Adrenal gland (tissue), 12 donors: ENCODE results near the gene EMILIN1. TPM values are rescaled to one million over a fixed set of nuclear protein-coding genes. Genes with fewer than 3 reads are reported as not detected.

ENCODE experiments used
- DNase-seq, 7 donors: peaks; one replicate each; pipeline ENCODE4 v3.0.0-alpha.2; 2019 to 2020
- H3K27ac ChIP-seq, 5 donors: fragments of 200-600 bp; sonication (generic) in 4 of 5; 1 replicate in 3 of 5; 2 replicates in 2 of 5; pipeline versions ENCODE4 v1.5.1 to v1.8.0; 2016 to 2020; ENCODE audit warnings: mild to moderate bottlenecking in 1 of 5
- H3K27me3 ChIP-seq: fragments of 200-600 bp; 2 replicates; pipeline ENCODE4 v1.8.0; 2021
- H3K36me3 ChIP-seq, 2 donors: fragments of 200-600 bp; replicated peaks in 1 of 2; 1 replicate in 1 of 2; 2 replicates in 1 of 2; pipeline versions ENCODE4 v1.5.1 to v1.8.0; 2018 to 2022
- H3K4me1 ChIP-seq, 2 donors: fragments of 200-600 bp; replicated peaks in 1 of 2; 1 replicate in 1 of 2; 2 replicates in 1 of 2; pipeline versions ENCODE4 v1.5.1 to v1.8.0; 2018 to 2021
- H3K4me3 ChIP-seq, 4 donors: fragments of 200-600 bp; sonication (generic) in 3 of 4; one replicate each; pipeline ENCODE4 v1.5.1; 2016 to 2018
- H3K9me3 ChIP-seq, 3 donors: fragments of 200-600 bp; sonication (generic) in 1 of 3; replicated peaks in 1 of 3; 1 replicate in 2 of 3; 2 replicates in 1 of 3; pipeline versions ENCODE4 v1.5.1 to v1.8.0; 2016 to 2021
- CTCF ChIP-seq, 6 experiments: fragments of 450-650 bp in 4 of 6; fragments of 200-600 bp in 2 of 6; sonication (generic) in 1 of 6; IDR thresholded peaks; 1 replicate in 5 of 6; 2 replicates in 1 of 6; pipeline versions ENCODE4 v1.5.1 to v1.8.0; 2016 to 2021; ENCODE audit warnings: antibody characterized with exemption in 6 of 6, mild to moderate bottlenecking in 2 of 6, moderate library complexity in 1 of 6
- POLR2A ChIP-seq, 2 donors: fragments of 450-650 bp; IDR thresholded peaks; one replicate each; pipeline ENCODE4 v1.6.1; 2017; ENCODE audit warnings: antibody characterized with exemption in 2 of 2, mild to moderate bottlenecking in 2 of 2, moderate library complexity in 1 of 2
- whole genome bisulfite sequencing, 4 donors: extraction: QIAGEN DNeasy Blood & Tissue Kit in 2 of 4; methylation state at CpG; one replicate each; pipeline versions ENCODE4 v1.1.5 to v1.1.7; 2013 to 2017; 5-methylcytosine and 5-hydroxymethylcytosine counted together
- intact Hi-C, 2 donors: fragments of 100-400 bp; cut with DNase I; formaldehyde crosslinking; loops; one replicate each; pipeline versions ENCODE4 v1.14.1 to v1.15.0; 2022 to 2023
- polyA plus RNA-seq, 3 donors: library from polyadenylated mRNA; stranded (reverse); fragments of 200-250 nt in 2 of 3; fragments of 350-450 nt in 1 of 3; fragmentation: Illumina TruSeq in 1 of 3; extraction: RNeasy Lipid Tissue Mini Kit (QIAGEN cat#74804) in 1 of 3; gene quantifications; one replicate each; pipeline ENCODE4 v1.2.3, GENCODE V29; 2013 to 2014
- total RNA-seq, 9 donors: library from RNA; depleted of rRNA in 4 of 9; stranded (reverse); fragments of >200 nt in 4 of 9; fragments of 120-200 nt in 1 of 9; fragmentation: NEBNext Ultra II Directional in 1 of 9; extraction: Animal tissue kit (Norgen Biotek cat#: 25700) in 1 of 9; gene quantifications; one replicate each; pipeline versions ENCODE4 v1.1.0 to v1.2.4, GENCODE V29; 2013 to 2023
- donor health status: healthy with polysubstance abuse.
- donor health status: Bipolar disorder and iron deficiency.
- donor health status: DM: yes; HTN: yes; CAD: no.
- donor health status: DM: no; HTN: no; CAD: no.
- donor health status: DM: no; HTN: no; CAD: no.
- donor health status: DM: yes; HTN: yes; CAD: no.

EMILIN1 gene
- total and polyA plus RNA-seq, 12 donors: 4.2 to 243 (median 99.6) TPM

DNA sequence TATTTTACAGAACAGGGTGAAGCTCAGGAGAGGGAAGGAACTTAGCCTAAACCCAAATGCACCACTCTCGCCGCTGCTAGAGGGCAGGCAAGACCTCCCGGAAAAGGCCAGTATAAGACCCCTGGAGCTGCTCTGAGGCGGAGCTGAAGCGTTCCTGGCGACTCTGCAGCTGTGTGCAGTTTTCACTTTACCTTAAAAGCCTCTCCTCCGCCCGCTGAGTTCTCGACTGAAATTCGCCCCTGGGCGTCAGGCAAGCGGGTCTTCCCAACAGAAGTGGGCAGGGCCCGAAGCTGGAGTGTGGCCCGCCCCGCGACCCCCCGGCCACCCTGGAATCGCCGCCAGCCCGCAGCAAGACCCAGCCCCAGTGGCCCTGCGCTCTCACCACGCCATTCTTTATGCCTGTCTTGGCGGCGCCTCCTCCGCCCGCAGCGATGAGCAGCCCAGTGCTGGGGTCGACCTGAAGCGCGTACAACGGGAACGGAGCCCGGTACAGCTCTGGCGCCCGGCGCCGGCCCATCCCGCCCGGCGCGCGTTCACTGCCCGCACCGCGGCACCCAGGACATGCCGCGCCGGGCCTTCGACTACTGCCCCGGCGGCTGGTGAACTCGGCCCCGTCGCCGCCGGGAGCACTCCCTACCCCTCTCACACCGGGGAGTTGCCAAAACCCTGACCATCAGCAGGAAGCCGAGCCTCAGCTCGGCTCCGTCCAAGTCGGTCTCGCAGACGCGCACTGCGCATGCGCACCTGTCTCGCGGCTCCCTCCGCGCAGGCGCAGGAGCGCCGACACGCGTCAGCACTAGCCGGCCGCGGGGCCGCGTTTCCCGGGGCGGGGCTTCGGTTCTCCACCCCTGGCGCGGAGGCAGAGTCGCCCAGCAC lies 55.7 kb downstream of the EMILIN1 start, which contains the start of gene PREB:
TSS of gene PREB (minus strand) at position 732 of the 876 bp plus-strand sequence. CDS start at position 517, 215 bp downstream.
- peak within 1 kb of the TSS in 4 of 5 donors; percentile 68 to 94 (median 80) for H3K27ac ChIP-seq
- intact Hi-C loops: no loop called here
- H3K36me3 ChIP-seq: peaks cover 0 to 32% of the 10 kb centered on the region in 2 donors
- H3K9me3 ChIP-seq: no peaks in the 10 kb centered on the region
- TF ChIP-seq CTCF (IDR thresholded peaks at IDR 0.05) (no peak), POLR2A (IDR thresholded peaks at IDR 0.05) (peak; percentile 61 to 82)
- peaks cover 8 to 15% of the 10 kb centered on the region in 2 donors for H3K4me1 ChIP-seq
- no peaks in the 10 kb centered on the region for H3K27me3 ChIP-seq
- 0 to 1% (median 1%) methylated on average over 14 to 86 of the region's 86 CpGs for WGBS, 4 donors
- peak within 1 kb of the TSS; percentile 89 to 93 (median 92) for H3K4me3 ChIP-seq
- peak; percentile 97 to 98 (median 98) for DNase-seq

DNA sequence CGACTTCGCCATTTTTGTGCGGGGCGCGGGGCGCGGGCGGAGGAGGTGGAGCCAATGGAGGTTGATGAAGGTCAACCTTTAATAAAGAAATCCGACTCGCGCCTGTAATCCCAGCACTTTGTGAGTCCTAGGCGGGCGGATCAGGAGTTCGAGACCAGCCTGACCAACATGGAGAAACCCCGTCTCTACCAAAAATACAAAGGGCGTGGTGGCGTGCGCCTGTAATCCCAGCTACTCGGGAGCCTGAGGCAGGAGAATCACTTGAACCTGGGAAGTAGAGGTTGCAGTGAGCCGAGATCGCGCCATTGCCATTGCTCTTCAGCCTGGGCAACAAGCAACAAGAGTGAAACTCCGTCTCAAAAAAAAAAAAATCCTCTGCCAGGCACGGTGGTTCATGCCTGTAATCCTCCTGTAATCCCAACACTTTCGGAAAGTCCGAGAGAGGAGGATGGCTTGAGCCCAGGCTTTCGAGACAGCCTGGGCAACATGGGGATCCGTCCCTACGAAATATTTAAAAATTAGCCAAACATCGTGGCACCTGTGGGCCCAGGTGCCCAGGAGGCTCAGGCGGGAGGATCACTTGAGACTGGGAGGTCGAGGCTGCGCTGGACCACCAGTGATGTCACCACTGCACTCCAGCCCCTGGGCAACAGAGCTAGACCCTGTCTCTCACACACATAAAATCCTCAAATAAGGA lies 56.5 kb downstream of the EMILIN1 start:
- TF ChIP-seq POLR2A (IDR thresholded peaks at IDR 0.05) (no peak), CTCF (IDR thresholded peaks at IDR 0.05) (no peak)
- Histone ChIP-seq H3K4me3 (peak overlapping the region in 2 of 4 donors; percentile 89 to 93), H3K9me3 (no peaks in the 10 kb centered on the region), H3K27ac (peak overlapping the region in 1 of 5 donors; percentile 77), H3K36me3 (peaks cover 0 to 28% of the 10 kb centered on the region in 2 donors), H3K27me3 (no peaks in the 10 kb centered on the region), H3K4me1 (peaks cover 8 to 15% of the 10 kb centered on the region in 2 donors)
- WGBS, 4 donors: 50 to 68% (median 54%) methylated on average over 25 to 33 of the region's 33 CpGs
- intact Hi-C loops: no loop called here
- no peak for DNase-seq

DNA sequence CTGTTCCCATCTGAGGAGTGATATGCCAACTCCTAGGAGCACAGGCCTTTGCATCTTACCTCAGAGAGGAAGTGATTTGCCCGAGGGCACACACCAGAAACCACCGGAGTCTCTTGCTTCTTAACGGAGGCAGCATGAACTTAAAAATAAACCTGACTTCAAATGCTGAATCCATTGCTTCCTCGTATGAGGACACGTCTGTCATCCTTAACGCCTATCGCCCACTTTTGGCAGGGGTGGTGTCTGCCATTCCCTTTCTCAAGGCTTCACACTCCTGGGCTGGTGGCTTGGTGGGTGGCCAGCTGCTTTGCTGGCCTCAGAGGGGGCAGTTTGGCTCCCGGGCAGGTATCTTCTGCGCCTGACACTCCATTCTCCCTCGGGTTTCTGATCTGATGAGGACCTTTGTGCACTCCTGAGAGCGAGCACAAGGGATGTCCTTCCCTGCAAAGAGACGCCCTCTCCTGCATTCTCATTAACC lies 57.1 kb downstream of the EMILIN1 start:
- Histone ChIP-seq H3K36me3 (peaks cover 0 to 22% of the 10 kb centered on the region in 2 donors), H3K4me3 (no peak overlapping the region), H3K9me3 (no peaks in the 10 kb centered on the region), H3K4me1 (peaks cover 8 to 15% of the 10 kb centered on the region in 2 donors), H3K27ac (no peak overlapping the region), H3K27me3 (no peaks in the 10 kb centered on the region)
- intact Hi-C loops: no loop called here
- no peak for DNase-seq
- WGBS, 4 donors: 77 to 88% (median 82%) methylated on average over 5 to 12 of the region's 12 CpGs
- TF ChIP-seq CTCF (IDR thresholded peaks at IDR 0.05) (no peak), POLR2A (IDR thresholded peaks at IDR 0.05) (no peak)

Other genes with a start within 250 kb of the EMILIN1 start
- 1 to 10 TPM in 2 of 9 donors, under 1 TPM in 3, not detected in 4; 0.34 to 1.6 (median 0.64) TPM for gene DPYSL5, start 230.5 kb upstream of the EMILIN1 start, total RNA-seq
- gene DPYSL5, start 230.5 kb upstream of the EMILIN1 start, polyA plus RNA-seq: 1 to 10 TPM in 2 of 3 donors, under 1 TPM in 1; 0.37 to 1.6 (median 1.0) TPM
- 10 to 100 TPM; 11.0 to 27.9 (median 18.6) TPM for gene MAPRE3, start 108.0 kb upstream of the EMILIN1 start, total RNA-seq
- gene MAPRE3, start 108.0 kb upstream of the EMILIN1 start, polyA plus RNA-seq: 10 to 100 TPM; 26.5 to 73.0 (median 30.5) TPM
- gene TMEM214, start 45.6 kb upstream of the EMILIN1 start, total RNA-seq: 100 to 1,000 TPM in 2 of 9 donors, 10 to 100 TPM in 7; 25.2 to 124 (median 50.0) TPM
- 100 to 1,000 TPM in 1 of 3 donors, 10 to 100 TPM in 2; 63.7 to 111 (median 96.8) TPM for gene TMEM214, start 45.6 kb upstream of the EMILIN1 start, polyA plus RNA-seq
- 10 to 100 TPM; 23.4 to 42.4 (median 32.0) TPM for gene AGBL5, start 26.9 kb upstream of the EMILIN1 start, total RNA-seq
- 10 to 100 TPM; 21.2 to 31.3 (median 29.8) TPM for gene AGBL5, start 26.9 kb upstream of the EMILIN1 start, polyA plus RNA-seq
- 100 to 1,000 TPM; 174 to 617 (median 397) TPM for gene OST4, start 7.0 kb upstream of the EMILIN1 start, total RNA-seq
- 100 to 1,000 TPM; 387 to 602 (median 531) TPM for gene OST4, start 7.0 kb upstream of the EMILIN1 start, polyA plus RNA-seq
- gene KHK, start 8.2 kb downstream of the EMILIN1 start, total RNA-seq: 10 to 100 TPM in 4 of 9 donors, 1 to 10 TPM in 5; 4.0 to 14.4 (median 9.0) TPM
- gene KHK, start 8.2 kb downstream of the EMILIN1 start, polyA plus RNA-seq: 1 to 10 TPM; 3.3 to 6.7 (median 4.9) TPM
- 1 to 10 TPM in 4 of 9 donors, under 1 TPM in 4, not detected in 1; 0.52 to 4.7 (median 1.0) TPM for gene CGREF1, start 40.5 kb downstream of the EMILIN1 start, total RNA-seq
- gene CGREF1, start 40.5 kb downstream of the EMILIN1 start, polyA plus RNA-seq: 1 to 10 TPM; 1.8 to 2.0 (median 2.0) TPM
- 1 to 10 TPM in 6 of 9 donors, under 1 TPM in 2, not detected in 1; 0.61 to 3.3 (median 1.5) TPM for gene ABHD1, start 45.2 kb downstream of the EMILIN1 start, total RNA-seq
- gene ABHD1, start 45.2 kb downstream of the EMILIN1 start, polyA plus RNA-seq: 1 to 10 TPM in 2 of 3 donors, under 1 TPM in 1; 0.90 to 6.0 (median 4.4) TPM
- 10 to 100 TPM; 47.0 to 91.5 (median 64.6) TPM for gene PREB, start 56.0 kb downstream of the EMILIN1 start, total RNA-seq
- 10 to 100 TPM; 44.1 to 68.5 (median 67.8) TPM for gene PREB, start 56.0 kb downstream of the EMILIN1 start, polyA plus RNA-seq
- not detected for gene PRR30, start 60.8 kb downstream of the EMILIN1 start, total RNA-seq
- not detected for gene PRR30, start 60.8 kb downstream of the EMILIN1 start, polyA plus RNA-seq
- gene TCF23, start 70.4 kb downstream of the EMILIN1 start, total RNA-seq: under 1 TPM in 7 of 9 donors, not detected in 2; under 0.01 to 0.35 (median 0.08) TPM
- under 1 TPM in 2 of 3 donors, not detected in 1; 0.03 to 0.24 TPM for gene TCF23, start 70.4 kb downstream of the EMILIN1 start, polyA plus RNA-seq
- gene ATRAID, start 133.4 kb downstream of the EMILIN1 start, total RNA-seq: 100 to 1,000 TPM; 124 to 292 (median 155) TPM
- gene ATRAID, start 133.4 kb downstream of the EMILIN1 start, polyA plus RNA-seq: 100 to 1,000 TPM; 139 to 228 (median 190) TPM
- 10 to 100 TPM; 13.5 to 35.0 (median 18.5) TPM for gene SLC5A6, start 133.7 kb downstream of the EMILIN1 start, total RNA-seq
- 10 to 100 TPM; 17.8 to 30.1 (median 18.1) TPM for gene SLC5A6, start 133.7 kb downstream of the EMILIN1 start, polyA plus RNA-seq
- gene CAD, start 138.8 kb downstream of the EMILIN1 start, total RNA-seq: 10 to 100 TPM; 13.1 to 70.5 (median 19.0) TPM
- 10 to 100 TPM in 2 of 3 donors, 1 to 10 TPM in 1; 8.9 to 25.8 (median 13.9) TPM for gene CAD, start 138.8 kb downstream of the EMILIN1 start, polyA plus RNA-seq
- gene SLC30A3, start 184.4 kb downstream of the EMILIN1 start, total RNA-seq: 1 to 10 TPM in 8 of 9 donors, not detected in 1; 1.4 to 5.6 (median 3.1) TPM
- 1 to 10 TPM in 2 of 3 donors, under 1 TPM in 1; 0.27 to 1.5 (median 1.3) TPM for gene SLC30A3, start 184.4 kb downstream of the EMILIN1 start, polyA plus RNA-seq
- gene DNAJC5G, start 196.8 kb downstream of the EMILIN1 start, total RNA-seq: 1 to 10 TPM in 3 of 9 donors, under 1 TPM in 3, not detected in 3; 0.14 to 2.0 (median 0.99) TPM
- 1 to 10 TPM in 1 of 3 donors, under 1 TPM in 1, not detected in 1; 0.88 to 2.9 TPM for gene DNAJC5G, start 196.8 kb downstream of the EMILIN1 start, polyA plus RNA-seq
- 10 to 100 TPM in 6 of 9 donors, 1 to 10 TPM in 3; 1.2 to 27.7 (median 12.7) TPM for gene TRIM54, start 203.8 kb downstream of the EMILIN1 start, total RNA-seq
- 10 to 100 TPM in 2 of 3 donors, 1 to 10 TPM in 1; 2.1 to 47.1 (median 21.1) TPM for gene TRIM54, start 203.8 kb downstream of the EMILIN1 start, polyA plus RNA-seq
- 1 to 10 TPM; 2.1 to 7.2 (median 3.9) TPM for gene UCN, start 229.8 kb downstream of the EMILIN1 start, total RNA-seq
- gene UCN, start 229.8 kb downstream of the EMILIN1 start, polyA plus RNA-seq: 10 to 100 TPM in 2 of 3 donors, under 1 TPM in 1; 0.42 to 14.9 (median 11.3) TPM
- gene MPV17, start 244.5 kb downstream of the EMILIN1 start, total RNA-seq: 100 to 1,000 TPM in 8 of 9 donors, 10 to 100 TPM in 1; 96.8 to 207 (median 146) TPM
- 100 to 1,000 TPM; 356 to 568 (median 360) TPM for gene MPV17, start 244.5 kb downstream of the EMILIN1 start, polyA plus RNA-seq